ENCODE measurements around the gene ITPR2. TPM values are rescaled to one million over a fixed set of nuclear protein-coding genes. Genes with fewer than 3 reads are reported as not detected.
A peak's percentile ranks its signal among the peaks of the same experiment; 100 is the strongest.

The ITPR2 gene
- total and polyA plus RNA-seq, 2 of the 8 experiments (the other 6 are each of a cell fraction or from before 2014, with no cell fraction given): 4.1 to 48.3 TPM

DNA sequence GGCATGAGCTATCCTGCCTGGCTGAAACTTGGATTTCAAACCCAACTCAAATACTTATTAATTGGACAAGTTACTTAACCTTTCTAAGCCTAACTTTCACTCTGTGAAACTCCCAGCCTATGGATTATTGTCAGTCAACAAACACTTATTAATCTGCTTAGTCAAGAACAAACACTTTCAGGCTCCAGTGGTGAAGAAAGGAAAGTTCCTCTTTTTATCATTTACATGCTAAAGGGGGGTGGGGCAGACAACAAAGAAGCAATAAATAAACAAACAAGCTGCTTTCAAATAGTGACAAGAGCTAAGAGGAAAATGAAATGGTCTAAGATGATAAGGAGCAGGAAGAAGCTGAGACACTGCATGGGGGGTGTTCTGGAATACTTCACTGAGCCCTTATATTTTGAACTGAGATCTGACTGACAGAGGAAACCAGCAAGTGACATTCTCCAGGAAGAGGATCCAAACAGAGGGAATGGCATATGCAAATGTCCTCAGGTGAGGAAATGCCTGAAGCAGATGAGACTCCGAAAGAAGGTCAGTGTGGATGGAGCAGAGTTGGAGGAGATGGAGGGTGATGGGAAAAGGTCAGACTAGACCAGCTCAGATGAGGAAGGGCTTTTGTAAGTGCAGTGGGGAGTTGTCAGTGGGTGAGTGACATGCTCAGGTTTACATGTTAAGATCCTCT lies 259.6 kb downstream of the ITPR2 start:
- DNase-seq (ENCODE audit: low read depth in 1 of 2, low spot score in 2 of 2) (no peak), FAIRE-seq (peak; percentile 39)
- no peaks in the 10 kb centered on the region for H3K9me3 ChIP-seq (ENCODE audit: insufficient read depth in 2 of 2, low read depth in 1 of 2, low read length in 1 of 2)
- no peak overlapping the region for H3K56ac ChIP-seq (replicated peaks; ENCODE audit: insufficient read length, low read depth, low read length)
- H4K5ac ChIP-seq (ENCODE audit: insufficient read length, low read depth, low read length): no peak overlapping the region
- peak overlapping the region; percentile 23 for H3K4ac ChIP-seq (replicated peaks; ENCODE audit: insufficient read length, low read depth, low read length)
- no peak overlapping the region for H2BK120ac ChIP-seq (replicated peaks; ENCODE audit: low read depth, low read length)
- H2AFZ ChIP-seq (ENCODE audit: low read length): no peak overlapping the region
- peak overlapping the region; percentile 45; the same call in 1 of the 2 replicates for H2BK12ac ChIP-seq (ENCODE audit: low read depth, low read length)
- no peaks in the 10 kb centered on the region for H3K23me2 ChIP-seq (ENCODE audit: low read depth, low read length)
- no peak overlapping the region for H2BK20ac ChIP-seq (ENCODE audit: low read length)
- no peak overlapping the region for H3K14ac ChIP-seq (ENCODE audit: insufficient read length)
- no peak overlapping the region for H3K4me2 ChIP-seq (ENCODE audit: insufficient read depth in 1 of 2, low read depth in 2 of 2, low read length in 2 of 2)
- H3K18ac ChIP-seq (ENCODE audit: extremely low read depth, low read length): no peak overlapping the region
- no peaks in the 10 kb centered on the region for H3K79me2 ChIP-seq (ENCODE audit: control insufficient read depth in 1 of 2, insufficient read depth in 2 of 2, low read length in 2 of 2)
- H3K4me3 ChIP-seq (ENCODE audit: extremely low read depth in 1 of 4, insufficient read depth in 2 of 4, low read depth in 3 of 4, low read length in 4 of 4): no peak overlapping the region; a peak in 1 of 8 replicates
- no peak overlapping the region for H2AK5ac ChIP-seq (ENCODE audit: low read depth, low read length)
- H3K27me3 ChIP-seq (replicated peaks in 1 of 4; ENCODE audit: control insufficient read depth in 3 of 4, extremely low read depth in 1 of 4, insufficient read depth in 3 of 4, low read length in 3 of 4): no peaks in the 10 kb centered on the region
- ChIA-PET POLR2A (ENCODE audit: partially characterized antibody) (no interaction called here), CTCF (ENCODE audit: partially characterized antibody) (interaction anchor here (1.2 to 1.6 kb wide), 2 partner anchors 22 to 41 kb away, joined by 3 to 4 read pairs; no protein-coding TSS in a partner anchor)
- no peak overlapping the region for H3K27ac ChIP-seq (ENCODE audit: low read depth, low read length)
- no peaks in the 10 kb centered on the region for H4K20me1 ChIP-seq (replicated peaks in 1 of 2; ENCODE audit: control insufficient read depth in 1 of 2, insufficient read depth in 2 of 2, low read length in 2 of 2)
- no peak overlapping the region for H4K91ac ChIP-seq (replicated peaks; ENCODE audit: insufficient read length, low read length)
- no peak overlapping the region for H3K9ac ChIP-seq (replicated peaks in 1 of 4; ENCODE audit: extremely low read depth in 1 of 4, low read depth in 3 of 4, low read length in 3 of 4)
- peaks cover 0 to 4% (median 4%) of the 10 kb centered on the region in 4 experiments; a peak in 4 of 7 replicates for H3K4me1 ChIP-seq (replicated peaks in 1 of 4; ENCODE audit: control insufficient read depth in 3 of 4, insufficient read depth in 4 of 4, low read length in 3 of 4)
- no peak overlapping the region for H3K23ac ChIP-seq (ENCODE audit: insufficient read length)
- 100% methylated on average over 1 of the region's 1 CpG; no CpG with 5 or more reads in 1 of the 2 experiments for WGBS, 2 experiments (ENCODE audit: extremely low coverage in 1 of 2, insufficient coverage in 1 of 2, insufficient read length in 1 of 2, insufficient replicate concordance in 2 of 2, low coverage in 1 of 2, low lambda C conversion rate in 2 of 2, missing lambda C conversion rate in 1 of 2)
- H3K36me3 ChIP-seq (ENCODE audit: control insufficient read depth in 2 of 4, insufficient read depth in 4 of 4, low read length in 3 of 4): no peaks in the 10 kb centered on the region; a peak in 1 of 8 replicates
- H2BK15ac ChIP-seq (ENCODE audit: low read length): no peak overlapping the region
- H2BK5ac ChIP-seq (ENCODE audit: low read depth, low read length): no peak overlapping the region
- H3K79me1 ChIP-seq (ENCODE audit: low read depth, low read length): no peaks in the 10 kb centered on the region; the same call in 1 of the 2 replicates
- H4K8ac ChIP-seq (ENCODE audit: extremely low read depth, insufficient read depth, low read length): no peak overlapping the region
- no peak for TF ChIP-seq GABPA (IDR thresholded peaks at IDR 0.05; ENCODE audit: borderline replicate concordance, insufficient read depth, low read length)
- no peak for TF ChIP-seq SAP30 (IDR thresholded peaks at IDR 0.05; ENCODE audit: insufficient read depth, insufficient replicate concordance, low read length)
